Osteocyte (in vitro differentiated cells): ENCODE measurements around the gene PDE6C. TPM values are rescaled to one million over a fixed set of nuclear protein-coding genes. Genes with fewer than 3 reads are reported as not detected.

Experiments
- DNase-seq: peaks from one replicate; pipeline ENCODE4 v3.0.0; 2021; ENCODE audit warnings: mixed read lengths; ENCODE audit not compliant: unreplicated experiment; ENCODE audit errors: extremely low spot score
- H3K27ac Mint-ChIP-seq: one replicate; pipeline ENCODE4 v1.8.0; 2021; ENCODE audit warnings: mild to moderate bottlenecking, mixed read lengths; ENCODE audit not compliant: unreplicated experiment
- H3K27me3 Mint-ChIP-seq: one replicate; pipeline ENCODE4 v1.8.0; 2021; ENCODE audit warnings: mixed read lengths; ENCODE audit not compliant: unreplicated experiment
- H3K36me3 Mint-ChIP-seq: one replicate; pipeline ENCODE4 v1.8.0; 2021; ENCODE audit warnings: mixed read lengths; ENCODE audit not compliant: unreplicated experiment
- H3K4me1 Mint-ChIP-seq: one replicate; pipeline ENCODE4 v1.8.0; 2021; ENCODE audit warnings: mixed read lengths; ENCODE audit not compliant: unreplicated experiment
- H3K4me3 Mint-ChIP-seq: one replicate; pipeline ENCODE4 v1.8.0; 2021; ENCODE audit warnings: mild to moderate bottlenecking, moderate library complexity, mixed read lengths; ENCODE audit not compliant: unreplicated experiment
- H3K9me3 Mint-ChIP-seq: one replicate; pipeline ENCODE4 v1.8.0; 2021; ENCODE audit warnings: mixed read lengths; ENCODE audit not compliant: unreplicated experiment
- total RNA-seq: library from RNA; stranded (reverse); gene quantifications from 2 replicates; pipeline ENCODE4 v1.2.1, GENCODE V29; 2021
- TF ChIP-seq, protein P1 (sequence below): fragments of 200-600 bp; sonication (generic); IDR thresholded peaks from 2 replicates; pipeline ENCODE4 v1.5.0; 2021; ENCODE audit warnings: antibody characterized with exemption, mild to moderate bottlenecking, moderate library complexity

PDE6C gene
- total RNA-seq, 1 donor from 2014 or later = not detected

DNA sequence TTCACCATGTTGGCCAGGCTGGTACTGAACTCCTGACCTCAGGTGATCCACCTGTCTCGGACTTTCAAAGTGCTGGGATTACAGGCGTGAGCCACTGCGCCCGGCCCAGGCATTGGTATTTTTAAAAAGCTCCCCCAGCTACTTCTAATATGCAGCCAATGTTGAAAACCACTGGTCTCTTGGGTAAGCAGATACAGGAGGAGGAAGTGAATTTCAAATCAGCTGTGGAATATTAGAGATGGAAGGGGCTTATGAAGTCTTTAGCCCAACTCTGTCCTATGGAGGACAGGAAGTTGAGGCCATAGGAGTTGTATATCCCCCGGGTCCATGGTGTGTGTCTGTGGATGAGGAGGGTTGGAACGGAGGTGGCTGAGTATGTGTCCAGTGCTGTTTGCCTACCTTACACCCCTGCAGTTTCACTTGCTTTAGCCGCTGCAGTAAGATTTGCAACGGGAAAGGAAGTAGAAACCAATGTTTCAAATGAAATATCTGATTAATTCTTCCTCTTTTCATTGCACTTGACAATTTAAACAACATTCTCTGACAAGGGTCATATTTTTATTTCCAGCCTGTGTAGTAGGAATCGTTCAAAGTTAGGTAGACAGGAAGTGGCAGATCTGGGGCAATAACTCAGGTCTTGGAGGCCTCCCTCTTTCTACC is 3.4 kb downstream of the PDE6C start:
- Mint-ChIP-seq H3K4me1 (no peaks in the 10 kb centered on the region), H3K27me3 (peaks cover 20% of the 10 kb centered on the region), H3K9me3 (no peaks in the 10 kb centered on the region), H3K27ac (no peak overlapping the region), H3K36me3 (no peaks in the 10 kb centered on the region), H3K4me3 (no peak overlapping the region)
- no peak for DNase-seq
- TF ChIP-seq, protein P1, sequence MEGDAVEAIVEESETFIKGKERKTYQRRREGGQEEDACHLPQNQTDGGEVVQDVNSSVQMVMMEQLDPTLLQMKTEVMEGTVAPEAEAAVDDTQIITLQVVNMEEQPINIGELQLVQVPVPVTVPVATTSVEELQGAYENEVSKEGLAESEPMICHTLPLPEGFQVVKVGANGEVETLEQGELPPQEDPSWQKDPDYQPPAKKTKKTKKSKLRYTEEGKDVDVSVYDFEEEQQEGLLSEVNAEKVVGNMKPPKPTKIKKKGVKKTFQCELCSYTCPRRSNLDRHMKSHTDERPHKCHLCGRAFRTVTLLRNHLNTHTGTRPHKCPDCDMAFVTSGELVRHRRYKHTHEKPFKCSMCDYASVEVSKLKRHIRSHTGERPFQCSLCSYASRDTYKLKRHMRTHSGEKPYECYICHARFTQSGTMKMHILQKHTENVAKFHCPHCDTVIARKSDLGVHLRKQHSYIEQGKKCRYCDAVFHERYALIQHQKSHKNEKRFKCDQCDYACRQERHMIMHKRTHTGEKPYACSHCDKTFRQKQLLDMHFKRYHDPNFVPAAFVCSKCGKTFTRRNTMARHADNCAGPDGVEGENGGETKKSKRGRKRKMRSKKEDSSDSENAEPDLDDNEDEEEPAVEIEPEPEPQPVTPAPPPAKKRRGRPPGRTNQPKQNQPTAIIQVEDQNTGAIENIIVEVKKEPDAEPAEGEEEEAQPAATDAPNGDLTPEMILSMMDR = no peak

DNA sequence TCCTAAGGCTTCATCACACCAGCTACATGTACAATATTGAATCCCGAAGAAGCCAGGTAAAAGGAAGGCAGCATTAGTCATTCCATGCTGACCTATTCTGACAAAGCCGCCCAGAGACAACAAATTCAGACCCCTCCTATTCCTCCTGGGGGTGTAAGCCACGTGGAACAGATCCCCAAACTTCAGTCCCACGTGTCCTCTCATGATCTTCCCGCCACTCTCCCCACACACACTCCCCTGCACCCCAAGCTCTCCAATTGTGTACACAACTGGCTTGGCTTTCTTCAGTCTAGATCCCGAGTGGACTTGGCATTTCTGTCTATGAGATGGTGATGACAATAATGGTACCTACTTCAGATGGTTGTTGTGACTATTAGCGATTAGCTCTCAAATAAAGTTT is 8.6 kb downstream of the PDE6C start:
- Mint-ChIP-seq H3K27ac (no peak overlapping the region), H3K4me3 (no peak overlapping the region), H3K4me1 (no peaks in the 10 kb centered on the region), H3K9me3 (no peaks in the 10 kb centered on the region), H3K36me3 (no peaks in the 10 kb centered on the region), H3K27me3 (peaks cover 43% of the 10 kb centered on the region)
- no peak for DNase-seq
- TF ChIP-seq, protein P1 = no peak

DNA sequence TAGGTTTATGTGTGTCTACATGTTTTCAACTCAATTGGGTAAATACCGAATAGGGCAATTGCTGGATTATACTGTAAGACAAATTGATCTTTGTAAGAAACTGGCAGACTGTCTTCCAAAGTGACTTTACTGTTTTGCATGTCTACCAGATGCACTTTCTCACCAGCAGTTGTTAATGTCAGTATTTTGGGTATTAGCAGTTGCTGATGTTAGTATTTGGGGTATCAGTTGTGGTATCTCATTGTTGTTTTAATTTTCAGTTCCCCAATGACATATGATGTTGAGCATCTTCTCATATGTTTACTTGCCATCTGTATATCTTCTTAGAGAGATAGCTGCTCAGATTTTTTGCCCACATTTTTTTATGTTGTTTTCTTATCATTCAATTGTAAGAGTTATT is 10.6 kb downstream of the PDE6C start:
- TF ChIP-seq, protein P1 = no peak

GRCh38 chr10:93628858-93629257 is 16.5 kb downstream of the PDE6C start:
- H3K4me1 Mint-ChIP-seq = peaks cover 7% of the 10 kb centered on the region
- H3K36me3 Mint-ChIP-seq = no peaks in the 10 kb centered on the region
- no peak for DNase-seq
- H3K9me3 Mint-ChIP-seq = no peaks in the 10 kb centered on the region
- TF ChIP-seq, protein P1 = no peak
- H3K27me3 Mint-ChIP-seq = peaks cover 5% of the 10 kb centered on the region
- no peak overlapping the region for H3K4me3 Mint-ChIP-seq
- no peak overlapping the region for H3K27ac Mint-ChIP-seq

More for the DNA sequence above, 10.6 kb downstream of the PDE6C start:
- peaks cover 7% of the 10 kb centered on the region for H3K4me1 Mint-ChIP-seq
- H3K9me3 Mint-ChIP-seq = no peaks in the 10 kb centered on the region
- H3K27ac Mint-ChIP-seq = no peak overlapping the region
- H3K4me3 Mint-ChIP-seq = no peak overlapping the region
- H3K36me3 Mint-ChIP-seq = no peaks in the 10 kb centered on the region
- no peak for DNase-seq
- H3K27me3 Mint-ChIP-seq = peaks cover 41% of the 10 kb centered on the region

DNA sequence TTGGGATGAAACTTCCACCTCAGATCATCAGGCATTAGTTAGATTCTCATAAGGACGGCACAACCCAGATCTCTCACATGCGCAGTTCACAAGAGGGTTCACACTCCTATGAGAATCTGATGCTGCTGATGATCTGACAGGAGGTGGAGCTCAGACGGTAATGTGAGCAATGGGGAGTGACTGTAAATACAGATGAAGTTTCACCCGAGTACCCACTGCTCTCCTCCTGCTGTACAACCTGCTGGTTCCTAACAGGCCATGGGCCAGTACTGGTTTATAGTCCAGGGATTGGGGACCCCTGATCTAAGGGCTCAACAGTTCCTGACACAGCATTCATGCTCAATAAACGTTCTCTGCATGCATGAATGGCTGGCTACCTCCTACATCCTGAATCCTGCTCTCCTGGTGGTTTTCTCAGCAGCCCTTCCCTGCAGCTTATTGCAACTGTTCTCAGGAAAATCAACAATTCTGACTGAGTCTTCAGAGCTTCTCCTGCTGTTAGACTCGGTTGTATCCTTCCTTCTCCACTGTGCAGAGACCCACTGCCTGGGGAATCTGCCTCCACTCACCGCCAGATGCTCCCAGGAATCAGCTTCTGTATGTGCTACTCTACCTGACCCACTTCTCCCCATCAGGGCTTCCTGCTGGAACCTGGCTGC is 17.4 kb downstream of the PDE6C start:
- Mint-ChIP-seq H3K4me3 (no peak overlapping the region), H3K27me3 (no peaks in the 10 kb centered on the region), H3K9me3 (no peaks in the 10 kb centered on the region), H3K4me1 (peaks cover 7% of the 10 kb centered on the region), H3K27ac (no peak overlapping the region), H3K36me3 (no peaks in the 10 kb centered on the region)
- DNase-seq = no peak
- TF ChIP-seq, protein P1 = no peak
